ENCODE data around the gene GID8.

GRCh38 chr20:62895539-62895938 lies 42.4 kb upstream of the GID8 start:
- TF ChIP-seq MAX (IDR thresholded peaks at IDR 0.05): no peak
- TF ChIP-seq RAD21 (IDR thresholded peaks at IDR 0.05): no peak
- no peak for TF ChIP-seq ZBTB33 (IDR thresholded peaks at IDR 0.05)
- no peak for TF ChIP-seq TAF1 (conservative IDR thresholded peaks at IDR 0.05)
- no peak for TF ChIP-seq NR2F2 (IDR thresholded peaks at IDR 0.05)
- TF ChIP-seq REST (IDR thresholded peaks at IDR 0.05): no peak
- TF ChIP-seq CTCF (IDR thresholded peaks at IDR 0.05; ENCODE audit: low read depth, low read length, missing input control): no peak
- no peak for TF ChIP-seq SP1 (IDR thresholded peaks at IDR 0.05)
- TF ChIP-seq HNF4G (IDR thresholded peaks at IDR 0.05): no peak
- TF ChIP-seq YY1 (IDR thresholded peaks at IDR 0.05): no peak
- TF ChIP-seq GABPA (IDR thresholded peaks at IDR 0.05 in 1 of 2, conservative IDR thresholded peaks at IDR 0.05 in 1 of 2): no peak

Data from liver (tissue), 3 donors.